Upper lobe of left lung (tissue), 4 donors: Measurements from ENCODE around the gene SF3B1.

Experiments used
- POLR2A ChIP-seq, 4 donors: fragments of 450-650 bp; IDR thresholded peaks; one replicate each; pipeline ENCODE4 v1.5.1; 2016 to 2017; ENCODE audit warnings: antibody characterized with exemption in 4 of 4, mild to moderate bottlenecking in 2 of 4
- POLR2AphosphoS5 ChIP-seq, 2 donors: sonication (generic); formaldehyde crosslinking; IDR thresholded peaks; one replicate each; pipeline ENCODE4 v1.5.1; 2017; ENCODE audit warnings: antibody characterized with exemption in 2 of 2
- TF ChIP-seq, protein P1 (sequence below), 6 experiments: fragments of 450-650 bp in 4 of 6; fragments of 200-600 bp in 2 of 6; sonication (generic) in 2 of 6; IDR thresholded peaks; one replicate each; pipeline ENCODE4 v1.5.1; 2016 to 2019; ENCODE audit warnings: antibody characterized with exemption in 6 of 6

GRCh38 chr2:197445746-197446145 is 10.9 kb upstream of the SF3B1 start:
- TF ChIP-seq, protein P1, sequence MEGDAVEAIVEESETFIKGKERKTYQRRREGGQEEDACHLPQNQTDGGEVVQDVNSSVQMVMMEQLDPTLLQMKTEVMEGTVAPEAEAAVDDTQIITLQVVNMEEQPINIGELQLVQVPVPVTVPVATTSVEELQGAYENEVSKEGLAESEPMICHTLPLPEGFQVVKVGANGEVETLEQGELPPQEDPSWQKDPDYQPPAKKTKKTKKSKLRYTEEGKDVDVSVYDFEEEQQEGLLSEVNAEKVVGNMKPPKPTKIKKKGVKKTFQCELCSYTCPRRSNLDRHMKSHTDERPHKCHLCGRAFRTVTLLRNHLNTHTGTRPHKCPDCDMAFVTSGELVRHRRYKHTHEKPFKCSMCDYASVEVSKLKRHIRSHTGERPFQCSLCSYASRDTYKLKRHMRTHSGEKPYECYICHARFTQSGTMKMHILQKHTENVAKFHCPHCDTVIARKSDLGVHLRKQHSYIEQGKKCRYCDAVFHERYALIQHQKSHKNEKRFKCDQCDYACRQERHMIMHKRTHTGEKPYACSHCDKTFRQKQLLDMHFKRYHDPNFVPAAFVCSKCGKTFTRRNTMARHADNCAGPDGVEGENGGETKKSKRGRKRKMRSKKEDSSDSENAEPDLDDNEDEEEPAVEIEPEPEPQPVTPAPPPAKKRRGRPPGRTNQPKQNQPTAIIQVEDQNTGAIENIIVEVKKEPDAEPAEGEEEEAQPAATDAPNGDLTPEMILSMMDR (IDR thresholded peaks at IDR 0.05), result no peak
- no peak for TF ChIP-seq POLR2AphosphoS5 (IDR thresholded peaks at IDR 0.05)
- TF ChIP-seq POLR2A (IDR thresholded peaks at IDR 0.05), result no peak
